HG03097 (cell line): ENCODE measurements around the gene SDHAF1.
"Not testable (repeated sequence)": the region's sequence is repeated elsewhere in the genome, so short reads cannot be mapped to it uniquely, and the experiment has no call there.

Source experiments
- ATAC-seq: cut with Tn5 transposase; IDR thresholded peaks from one replicate; pipeline ENCODE4 v1.9.1; 2021; ENCODE audit not compliant: unreplicated experiment, low FRiP score

SDHAF1 gene

GRCh38 chr19:35995048-35995993 is at the start of gene SDHAF1:
Gene SDHAF1, plus strand, starts transcription at chr19:35995188. Its CDS starts 87 bp downstream, at chr19:35995275.
- ATAC-seq = peak; percentile 74

GRCh38 chr19:35946203-35946602 is 48.8 kb upstream of the SDHAF1 start:
- ATAC-seq = no peak

GRCh38 chr19:35949131-35949530 is 45.9 kb upstream of the SDHAF1 start:
- no peak for ATAC-seq

GRCh38 chr19:35955881-35956634 is 38.9 kb upstream of the SDHAF1 start:
- ATAC-seq = no peak

- ATAC-seq = not testable (repeated sequence)
These were observed 37.6 kb upstream of the SDHAF1 start for GRCh38 chr19:35957411-35957810.

GRCh38 chr19:35958660-35959039 is 36.3 kb upstream of the SDHAF1 start:
- no peak for ATAC-seq

GRCh38 chr19:35959040-35959967 is 35.7 kb upstream of the SDHAF1 start:
- no peak for ATAC-seq

- ATAC-seq = no peak
These were observed 35.0 kb upstream of the SDHAF1 start for GRCh38 chr19:35959968-35960320.

GRCh38 chr19:35960432-35960972 is 34.5 kb upstream of the SDHAF1 start:
- no peak for ATAC-seq

- no peak for ATAC-seq
These were observed 31.5 kb upstream of the SDHAF1 start for GRCh38 chr19:35963514-35963913.

GRCh38 chr19:35966771-35967170 is 28.2 kb upstream of the SDHAF1 start:
- ATAC-seq = no peak

GRCh38 chr19:35973487-35973886 is 21.5 kb upstream of the SDHAF1 start:
- ATAC-seq = no peak

GRCh38 chr19:35975608-35976214 is 19.3 kb upstream of the SDHAF1 start:
- no peak for ATAC-seq

- ATAC-seq = no peak
These were observed 17.4 kb upstream of the SDHAF1 start for GRCh38 chr19:35977446-35978222.

GRCh38 chr19:35978271-35978670 is 16.7 kb upstream of the SDHAF1 start:
- no peak for ATAC-seq

- no peak for ATAC-seq
These were observed 16.1 kb upstream of the SDHAF1 start for GRCh38 chr19:35978832-35979365.

GRCh38 chr19:35980997-35981396 is 14.0 kb upstream of the SDHAF1 start:
- not testable (repeated sequence) for ATAC-seq

GRCh38 chr19:35983177-35983576 is 11.8 kb upstream of the SDHAF1 start:
- ATAC-seq = no peak

- no peak for ATAC-seq
These were observed 8.9 kb upstream of the SDHAF1 start for GRCh38 chr19:35986111-35986510.
